Right hindlimb (tissue), 1 donor: ENCODE measurements around the gene SDK2.
A peak's percentile ranks its signal among the peaks of the same experiment; 100 is the strongest.
"Not testable (repeated sequence)": the region's sequence is repeated elsewhere in the genome, so short reads cannot be mapped to it uniquely, and the experiment has no call there.

Experiments used
- DNase-seq: peaks from one replicate; pipeline ENCODE4 v3.0.0-alpha.2; 2018

Gene SDK2

GRCh38 chr17:73336408-73337329, 307.6 kb downstream of the SDK2 start:
- no peak for DNase-seq

- DNase-seq, result no peak
Observed at GRCh38 chr17:73335591-73336407, 308.4 kb downstream of the SDK2 start.

- no peak for DNase-seq
Observed at GRCh38 chr17:73334771-73335513, 309.3 kb downstream of the SDK2 start.

- DNase-seq, result not testable (repeated sequence)
Observed at GRCh38 chr17:73333445-73333844, 310.8 kb downstream of the SDK2 start.

GRCh38 chr17:73331060-73331459, 313.2 kb downstream of the SDK2 start:
- no peak for DNase-seq

- DNase-seq, result no peak
Observed at GRCh38 chr17:73327676-73328075, 316.6 kb downstream of the SDK2 start.

- DNase-seq, result peak; percentile 51
Observed at GRCh38 chr17:73325527-73325842, 318.8 kb downstream of the SDK2 start.

GRCh38 chr17:73324711-73325526, 319.3 kb downstream of the SDK2 start:
- peak; percentile 43 for DNase-seq

- peak; percentile 83 for DNase-seq
Observed at GRCh38 chr17:73324160-73324475, 320.1 kb downstream of the SDK2 start.

- DNase-seq, result no peak
Observed at GRCh38 chr17:73323409-73324159, 320.7 kb downstream of the SDK2 start.

GRCh38 chr17:73320601-73321264, 323.5 kb downstream of the SDK2 start:
- no peak for DNase-seq

GRCh38 chr17:73319766-73320165, 324.5 kb downstream of the SDK2 start:
- DNase-seq, result no peak

GRCh38 chr17:73318836-73319235, 325.4 kb downstream of the SDK2 start:
- no peak for DNase-seq

GRCh38 chr17:73318427-73318813, 325.8 kb downstream of the SDK2 start:
- DNase-seq, result no peak

- DNase-seq, result no peak
Observed at GRCh38 chr17:73317513-73318426, 326.5 kb downstream of the SDK2 start.

GRCh38 chr17:73316919-73317505, 327.2 kb downstream of the SDK2 start:
- no peak for DNase-seq

- DNase-seq, result no peak
Observed at GRCh38 chr17:73315471-73315870, 328.8 kb downstream of the SDK2 start.

GRCh38 chr17:73313526-73314127, 330.6 kb downstream of the SDK2 start:
- no peak for DNase-seq

GRCh38 chr17:73312887-73313286, 331.4 kb downstream of the SDK2 start:
- not testable (repeated sequence) for DNase-seq
